Renal cortical epithelial cell (primary cell): ENCODE data around the gene CEP76. TPM values are rescaled to one million over a fixed set of nuclear protein-coding genes. Genes with fewer than 3 reads are reported as not detected.
"Not testable (repeated sequence)": the region's sequence is repeated elsewhere in the genome, so short reads cannot be mapped to it uniquely, and the experiment has no call there.

Source experiments
- DNase-seq: peaks from one replicate; pipeline ENCODE4 v3.0.0-alpha.2; 2011; ENCODE audit warnings: low read depth
- total RNA-seq: library from RNA; depleted of rRNA; stranded (reverse); fragments of >200 nt; gene quantifications from 2 replicates; pipeline ENCODE4 v1.2.3, GENCODE V29; 2014

The CEP76 gene
- total RNA-seq, 1 donor from 2014 or later, result 14.3 TPM

DNA sequence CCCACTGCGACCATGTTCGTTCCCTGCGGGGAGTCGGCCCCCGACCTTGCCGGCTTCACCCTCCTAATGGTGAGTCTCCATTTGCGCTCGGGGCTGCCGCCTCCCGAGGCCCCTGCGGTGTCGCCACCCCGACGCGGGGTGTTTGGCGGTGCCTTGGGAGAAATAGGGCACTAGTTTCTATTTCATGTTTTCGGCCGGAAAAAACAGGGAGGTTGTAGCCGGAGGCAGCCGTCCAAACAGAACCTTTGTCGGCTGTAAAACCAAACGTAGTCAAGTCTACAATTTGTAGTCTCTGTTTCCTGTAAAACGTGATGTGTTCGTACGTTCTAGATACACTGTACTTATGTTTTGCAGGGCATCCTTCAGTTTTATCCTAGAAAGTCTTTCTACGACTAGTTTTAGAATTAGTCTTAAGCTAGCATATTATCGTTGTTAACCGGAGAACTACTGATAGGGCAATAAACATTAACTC lies 609 bp upstream of the CEP76 start:
- no peak for DNase-seq

DNA sequence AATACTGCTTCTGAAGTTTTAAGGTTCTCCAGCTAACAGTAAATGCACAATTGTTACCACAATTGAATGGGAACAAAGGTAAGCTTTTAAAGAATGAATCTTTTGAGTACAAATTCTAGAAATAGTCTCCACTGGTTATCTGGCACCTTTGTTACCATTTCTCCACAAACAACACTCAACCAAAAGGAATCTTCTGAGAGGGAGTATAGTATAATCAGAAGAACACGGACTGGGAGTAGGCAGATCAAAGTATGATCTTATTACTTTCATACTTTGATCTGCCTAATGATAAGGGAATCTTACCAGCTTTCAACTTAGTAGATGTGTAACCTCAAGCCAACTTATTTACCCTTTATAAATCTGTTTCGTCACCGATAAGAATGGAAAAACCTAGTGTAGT lies 1.4 kb downstream of the CEP76 start:
- DNase-seq, result no peak

DNA sequence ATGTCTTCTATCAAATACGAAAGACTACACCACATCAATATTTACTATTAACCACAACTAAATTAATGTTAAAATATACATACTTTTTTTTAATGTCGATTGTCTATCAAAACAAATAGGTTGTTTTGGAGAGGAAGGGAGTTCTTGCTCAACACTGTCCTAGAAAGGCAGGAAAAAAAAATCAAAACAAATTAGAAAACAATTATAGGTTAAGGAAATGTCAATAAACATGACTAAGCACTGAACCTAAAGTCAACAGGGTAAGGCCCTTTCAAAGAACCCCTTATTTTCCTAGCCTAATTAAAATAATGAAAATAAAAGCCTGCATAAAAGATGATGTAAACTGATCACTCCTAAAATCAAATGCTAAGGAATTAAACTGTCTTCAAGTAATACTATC lies 2.8 kb downstream of the CEP76 start:
- no peak for DNase-seq

DNA sequence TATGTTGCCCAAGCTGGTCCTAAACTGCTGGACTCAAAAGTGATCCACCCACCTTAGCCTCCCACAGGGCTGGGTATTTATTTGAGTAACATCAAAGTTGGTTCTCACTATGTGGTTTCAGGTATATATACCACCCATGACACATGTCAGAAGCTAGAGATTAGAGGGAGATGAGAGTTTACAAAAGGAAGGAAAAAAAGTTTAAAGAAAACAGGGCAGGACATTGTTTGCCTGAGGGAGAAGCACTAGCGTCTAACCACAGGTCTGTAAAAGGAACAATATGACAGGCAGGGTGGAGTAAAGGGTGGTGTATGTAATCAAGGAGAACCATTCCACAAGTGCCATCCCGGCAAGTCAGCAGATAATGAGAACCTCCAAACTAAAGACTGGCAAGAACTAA lies 8.5 kb downstream of the CEP76 start:
- no peak for DNase-seq

DNA sequence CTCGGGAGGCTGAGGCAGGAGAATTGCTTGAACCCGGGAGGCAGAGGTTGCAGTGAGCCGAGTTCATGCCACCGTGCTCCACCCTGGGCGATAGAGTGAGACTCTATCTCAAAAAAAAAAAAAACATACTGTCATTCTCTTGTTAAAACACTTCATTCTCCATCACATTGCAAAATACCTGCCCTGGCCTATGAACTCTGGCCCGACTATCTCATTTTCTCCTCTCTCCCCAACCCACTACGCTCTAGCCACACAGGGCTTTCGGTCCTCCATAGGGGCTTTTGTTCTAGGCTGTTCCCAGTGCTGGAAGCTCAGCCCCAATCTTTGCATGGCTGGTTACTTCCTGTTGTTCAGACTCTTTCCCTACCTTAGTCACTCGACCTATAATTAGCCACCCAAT lies 10.3 kb downstream of the CEP76 start:
- no peak for DNase-seq

DNA sequence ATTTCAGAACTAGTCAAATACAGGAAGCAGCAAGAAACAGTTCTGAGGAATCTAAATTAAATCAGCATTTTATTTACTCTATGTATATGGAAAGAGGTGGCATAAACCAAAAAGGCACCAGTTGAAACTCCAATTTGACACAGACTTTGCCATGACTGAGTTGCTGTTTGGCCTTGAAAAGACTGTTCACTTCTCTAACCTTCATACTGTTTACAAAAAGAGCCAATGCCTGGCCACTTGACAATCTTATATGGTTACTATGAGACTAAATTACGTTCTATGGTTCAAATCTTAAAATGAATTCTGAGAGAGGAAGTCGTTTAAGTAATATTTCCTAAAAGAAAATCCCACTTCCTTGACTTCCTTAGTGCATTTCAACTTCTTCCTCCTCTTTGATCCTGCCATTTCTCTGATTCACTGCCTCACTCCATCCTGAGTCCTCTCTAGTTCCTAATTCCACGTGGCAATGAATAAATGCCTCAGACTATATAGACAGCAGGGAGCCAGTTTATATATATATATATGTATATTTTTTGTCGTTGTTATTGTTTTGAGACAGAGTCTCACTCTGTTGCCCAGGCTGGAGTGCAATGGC lies 13.2 kb downstream of the CEP76 start:
- DNase-seq, result no peak

DNA sequence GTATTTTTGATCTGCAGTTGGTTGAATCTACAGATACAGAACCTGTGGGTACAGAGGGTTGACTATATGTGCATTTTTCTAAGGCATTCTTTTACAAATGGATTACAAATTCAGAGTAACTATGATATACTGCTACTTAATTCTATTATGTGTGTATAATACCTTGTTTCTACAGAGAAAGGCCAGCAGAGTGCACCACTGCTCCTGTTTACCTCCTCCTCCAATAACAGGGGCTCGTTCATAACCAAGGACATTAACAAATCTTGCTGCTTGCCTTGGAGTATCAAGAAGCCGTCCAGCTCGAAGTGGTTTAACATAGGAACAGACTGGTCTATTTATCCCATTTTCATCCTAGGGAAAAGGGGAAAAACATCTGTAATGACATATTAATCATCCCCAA lies 16.4 kb downstream of the CEP76 start:
- DNase-seq, result no peak

DNA sequence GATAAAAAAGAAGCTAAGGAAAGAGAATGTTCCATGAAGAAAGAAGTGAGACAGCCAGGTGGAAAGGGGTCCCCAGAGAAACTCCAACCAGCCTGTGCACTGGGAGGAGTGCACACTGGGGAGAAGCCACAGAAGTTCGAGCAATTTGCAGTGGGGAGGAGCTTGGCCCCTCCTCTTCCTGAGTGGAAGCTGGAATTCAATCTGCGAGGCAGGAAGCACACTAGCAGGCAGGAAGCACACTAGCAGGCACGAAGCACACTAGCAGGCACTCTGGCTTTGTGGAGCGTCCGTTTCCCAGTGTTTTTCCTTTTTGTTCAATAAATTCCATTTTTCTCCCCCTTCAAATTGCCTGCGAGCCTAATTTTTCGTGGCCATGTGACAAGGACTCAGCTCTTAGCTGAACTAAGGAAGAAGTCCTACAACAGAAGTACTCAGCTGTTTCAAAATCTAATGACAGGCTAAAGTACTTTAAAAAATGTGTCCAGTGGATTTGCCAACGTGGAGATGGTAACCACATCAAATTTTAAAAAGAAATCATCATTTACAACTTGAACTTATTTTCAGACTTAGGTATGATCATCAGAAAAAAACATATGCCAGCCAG lies 23.2 kb downstream of the CEP76 start:
- peak; percentile 23 for DNase-seq

DNA sequence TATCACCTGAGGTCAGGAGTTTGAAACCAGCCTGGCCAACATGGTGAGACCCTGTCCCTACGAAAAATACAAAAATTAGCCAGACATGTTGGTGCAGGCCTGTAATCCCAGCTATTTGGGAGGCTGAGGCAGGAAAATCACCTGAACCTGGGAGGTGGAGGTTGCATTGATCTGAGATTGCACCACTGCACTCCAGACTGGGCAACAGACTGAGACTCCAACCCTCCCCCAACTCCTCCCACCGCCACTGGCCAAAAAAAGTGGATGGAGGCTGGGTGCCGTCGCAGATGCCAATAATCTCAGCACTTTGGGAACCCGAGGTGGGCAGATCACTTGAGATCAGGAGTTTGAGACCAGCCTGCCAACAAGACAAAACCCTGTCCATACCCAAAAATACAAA lies 34.5 kb downstream of the CEP76 start:
- DNase-seq, result no peak

DNA sequence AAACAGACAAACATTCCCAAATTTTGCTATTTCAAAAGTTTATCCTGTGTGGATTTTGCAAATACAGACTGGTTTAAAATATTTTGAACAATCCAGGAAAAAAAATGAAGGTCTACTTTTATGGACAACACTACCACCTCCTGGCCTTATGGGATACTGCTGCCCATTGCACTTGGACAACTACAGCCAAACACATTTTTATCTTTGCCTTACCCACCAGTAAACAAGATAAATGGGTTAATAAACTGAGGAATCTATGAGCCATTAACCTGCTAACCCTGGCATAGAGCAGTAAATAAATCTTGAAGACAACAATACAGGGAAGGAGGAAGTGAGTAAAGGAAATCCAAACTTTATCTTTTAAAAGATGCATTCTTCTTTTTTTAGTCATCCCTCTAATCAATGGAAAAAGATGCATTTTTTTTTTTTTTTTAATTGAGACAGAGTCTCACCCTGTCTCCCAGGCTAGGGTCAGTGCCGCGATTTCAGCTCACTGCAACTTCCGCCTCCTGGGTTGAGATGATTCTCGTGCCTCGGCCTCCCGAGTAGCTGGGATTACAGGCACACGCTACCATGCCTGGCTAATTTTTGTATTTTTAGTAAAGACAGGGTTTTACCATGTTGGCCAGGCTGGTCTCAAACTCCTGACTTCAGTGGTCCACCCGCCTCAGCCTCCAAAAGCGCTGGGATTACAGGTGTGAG lies 42.5 kb downstream of the CEP76 start:
- peak; percentile 72 for DNase-seq

DNA sequence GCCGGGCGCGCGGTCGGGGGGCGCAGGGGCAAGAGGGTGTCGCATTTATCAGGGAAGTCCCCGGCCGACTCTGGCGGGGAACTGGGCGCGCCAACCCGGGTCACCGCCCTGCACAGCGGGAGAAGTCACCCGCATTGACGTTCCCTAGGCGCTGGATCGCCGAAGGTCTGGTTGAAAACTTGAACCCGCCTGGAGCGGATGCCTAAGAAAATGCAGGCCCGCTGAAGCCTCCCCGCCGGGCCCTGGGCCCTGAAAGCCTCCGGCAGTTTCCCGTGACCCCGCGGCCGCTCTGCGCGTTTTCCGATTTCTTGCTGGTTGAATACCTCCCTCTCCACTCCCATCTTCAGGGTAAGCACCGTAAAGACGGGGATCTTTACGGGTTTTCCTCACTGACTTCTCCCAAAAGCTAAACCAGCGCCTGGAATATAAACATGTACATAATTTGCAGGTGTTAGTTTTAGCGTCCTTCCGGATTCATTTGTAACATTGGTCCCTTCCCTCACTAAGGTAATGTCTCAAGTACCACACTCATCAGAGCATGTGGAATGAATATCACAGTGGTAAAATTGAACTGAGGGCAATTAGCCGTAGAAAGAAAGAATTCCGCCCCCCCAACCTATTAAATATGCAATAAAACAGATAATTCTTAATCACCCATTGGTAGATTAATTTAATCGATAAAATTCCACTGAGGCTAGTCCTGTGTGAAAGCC lies 43.9 kb downstream of the CEP76 start:
- no peak for DNase-seq

DNA sequence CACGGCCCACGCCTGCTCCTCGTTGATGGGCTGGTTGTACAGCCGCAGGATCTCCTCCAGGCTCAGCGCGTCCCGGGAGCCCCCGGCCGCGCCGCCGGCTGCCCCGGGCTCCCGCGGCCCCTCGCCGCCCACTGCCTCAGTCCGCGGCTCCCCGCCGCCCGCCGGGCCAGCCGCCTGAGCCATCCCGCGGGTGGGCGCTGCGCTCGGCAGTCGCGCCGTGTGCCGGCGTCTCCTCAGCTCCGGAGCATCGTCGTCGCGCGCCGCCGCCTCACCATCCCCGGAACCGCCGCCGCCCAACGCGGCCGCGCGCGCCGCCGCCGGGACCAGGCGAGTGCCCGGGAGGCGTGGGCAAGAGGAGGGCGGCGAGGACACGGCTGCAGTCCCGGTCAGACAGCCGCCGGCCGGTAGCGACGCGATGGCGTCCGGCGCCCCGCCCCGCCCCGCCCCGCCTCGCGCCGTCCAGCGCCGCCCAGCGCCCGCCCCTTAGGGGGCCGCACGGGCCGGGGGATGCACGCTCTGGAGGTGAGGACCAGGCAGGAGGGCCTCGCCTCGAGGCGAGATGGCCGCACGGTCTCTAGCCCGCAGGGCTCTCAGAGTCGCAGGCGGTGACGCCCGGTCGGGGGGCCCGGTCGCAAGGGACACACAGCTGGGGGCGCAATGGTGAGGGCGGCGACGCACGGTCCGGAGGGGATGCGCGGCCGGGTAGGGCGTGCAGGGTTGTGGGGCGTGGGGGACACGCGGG lies 44.7 kb downstream of the CEP76 start, which contains the start of gene SPIRE1:
Gene SPIRE1, minus strand, starts transcription at position 424 of the 742 bp plus-strand sequence. Its CDS starts 241 bp downstream, at position 183.
- DNase-seq, result no peak

DNA sequence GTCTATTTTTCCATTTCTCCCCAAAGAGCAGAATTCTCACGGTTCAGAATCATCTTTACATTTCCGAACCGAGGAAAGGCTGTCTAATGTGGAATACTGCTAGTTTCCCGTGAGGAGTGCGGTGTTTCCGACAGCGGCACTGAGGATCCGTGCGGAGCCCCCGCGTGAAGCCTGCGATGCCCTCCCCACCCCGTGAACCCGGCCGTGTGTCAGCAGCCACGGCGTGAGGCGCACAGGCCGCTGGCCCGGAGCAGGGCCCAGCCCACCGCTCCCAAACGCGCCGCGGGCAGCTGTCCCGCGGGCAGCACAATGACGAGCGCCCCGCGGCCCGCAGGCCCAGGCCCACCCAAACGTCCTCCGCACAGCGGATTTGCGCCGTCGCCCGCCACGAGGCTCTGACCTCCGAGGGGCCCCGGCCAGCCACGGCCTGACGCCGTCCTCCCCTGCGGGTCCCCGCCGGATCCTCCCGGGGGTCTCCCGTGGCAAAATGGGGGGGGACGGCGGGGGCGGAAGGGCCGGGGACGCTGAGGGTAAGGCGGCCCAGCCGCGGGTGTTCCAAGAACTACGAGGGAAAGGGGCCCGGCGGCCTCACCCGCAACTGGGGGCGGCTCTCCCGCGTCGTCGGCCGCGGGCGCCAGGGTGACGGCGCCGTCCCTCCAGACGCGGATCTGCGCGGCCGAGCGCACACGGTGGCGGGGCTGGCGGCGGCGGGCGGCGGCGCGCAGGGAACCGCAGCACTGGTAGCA lies 45.4 kb downstream of the CEP76 start:
- DNase-seq, result no peak

DNA sequence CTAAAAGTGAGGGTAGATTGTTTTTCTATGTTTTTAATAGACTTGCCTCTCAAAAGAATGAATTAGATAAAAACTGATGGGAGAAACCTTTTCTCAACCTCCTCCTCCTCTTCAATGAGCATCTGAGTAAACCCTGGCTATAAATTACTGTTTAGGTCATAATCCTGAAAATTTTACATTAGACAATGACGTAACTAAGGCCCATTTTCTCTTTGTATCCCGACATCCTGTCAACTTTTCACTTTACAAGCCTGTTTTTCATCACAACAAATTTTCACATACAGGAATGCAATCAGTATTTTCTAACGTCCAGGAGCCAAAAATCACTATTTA lies 46.0 kb downstream of the CEP76 start:
- DNase-seq, result no peak

DNA sequence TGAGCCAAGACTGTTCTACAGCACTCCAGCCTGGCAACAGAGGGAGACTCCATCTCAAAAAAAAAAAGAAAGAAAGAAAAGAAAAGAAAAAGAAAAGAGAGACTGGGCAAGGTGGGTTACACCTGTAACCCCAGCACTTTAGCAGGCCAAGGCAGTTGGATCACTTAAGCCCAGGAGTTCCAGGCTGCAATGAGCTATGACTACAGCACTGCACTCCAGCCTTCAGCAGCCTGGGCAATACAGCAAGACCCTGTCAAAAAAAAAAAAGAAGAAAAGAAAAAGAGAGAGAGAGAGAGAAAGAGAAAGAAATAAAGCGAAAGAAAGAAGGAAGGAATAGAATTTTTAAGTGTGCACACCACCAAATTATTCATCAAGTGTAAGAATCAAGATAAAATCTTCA lies 47.6 kb downstream of the CEP76 start:
- no peak for DNase-seq

DNA sequence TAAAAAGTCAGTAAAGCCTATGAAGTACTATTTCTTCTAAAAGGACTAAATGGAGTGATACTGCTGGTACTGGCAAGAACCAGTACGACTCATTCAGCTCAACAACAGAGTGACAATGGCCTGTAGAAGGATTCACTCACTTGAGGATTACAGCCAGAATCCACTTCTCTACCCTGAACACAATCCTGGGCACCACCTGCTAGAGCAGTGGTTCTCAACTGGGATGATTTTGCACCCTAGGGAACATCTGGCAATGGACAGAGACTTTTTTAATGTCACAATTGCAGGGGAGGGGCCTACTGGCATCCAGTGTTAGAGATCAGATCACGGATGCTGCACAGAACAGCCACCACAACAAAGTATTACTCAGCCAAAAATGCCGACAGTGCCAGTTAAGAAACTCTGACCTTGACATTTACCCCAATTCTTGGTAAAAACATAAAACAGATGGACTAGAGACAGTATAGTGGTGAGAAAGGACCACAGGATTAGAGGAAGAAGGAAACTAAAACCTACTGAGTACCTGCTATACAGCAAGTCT lies 49.6 kb downstream of the CEP76 start:
- DNase-seq, result peak; percentile 43

DNA sequence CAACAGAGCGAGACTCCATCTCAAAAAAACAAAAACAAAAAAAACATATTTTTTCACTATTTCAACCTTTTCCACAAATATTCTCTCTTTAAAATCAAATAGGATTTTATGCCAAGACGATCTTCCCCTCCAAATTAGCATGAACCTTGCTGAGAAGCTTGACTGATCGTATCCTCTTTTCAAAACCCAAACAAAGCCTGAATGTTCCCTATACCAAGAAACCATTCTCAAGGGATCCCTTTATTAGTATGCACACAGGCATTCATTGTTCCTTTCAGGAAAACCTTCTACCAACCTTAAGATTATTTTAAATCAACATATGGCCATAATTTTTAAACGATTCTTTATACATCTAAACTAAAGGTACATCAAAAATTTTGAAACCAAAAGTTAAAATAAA lies 50.9 kb downstream of the CEP76 start:
- no peak for DNase-seq

DNA sequence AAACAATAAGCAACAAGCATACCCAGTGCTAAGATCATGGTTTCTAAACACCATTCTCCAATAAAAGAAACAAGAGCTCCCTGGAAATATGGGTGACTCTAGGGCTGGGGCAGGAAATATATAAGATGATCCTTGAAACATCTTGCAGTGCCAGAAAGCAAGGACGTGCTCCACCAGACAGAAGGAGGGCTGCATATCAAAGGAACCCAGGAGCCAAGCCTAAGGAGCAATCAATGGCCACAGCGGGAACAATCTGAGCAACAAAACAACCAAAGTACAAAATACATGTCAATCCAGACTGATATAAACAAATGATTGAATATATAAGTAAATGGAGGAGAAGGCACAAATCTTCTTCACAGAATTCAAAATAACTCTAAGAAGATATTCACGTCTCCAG lies 54.8 kb downstream of the CEP76 start:
- DNase-seq, result no peak

DNA sequence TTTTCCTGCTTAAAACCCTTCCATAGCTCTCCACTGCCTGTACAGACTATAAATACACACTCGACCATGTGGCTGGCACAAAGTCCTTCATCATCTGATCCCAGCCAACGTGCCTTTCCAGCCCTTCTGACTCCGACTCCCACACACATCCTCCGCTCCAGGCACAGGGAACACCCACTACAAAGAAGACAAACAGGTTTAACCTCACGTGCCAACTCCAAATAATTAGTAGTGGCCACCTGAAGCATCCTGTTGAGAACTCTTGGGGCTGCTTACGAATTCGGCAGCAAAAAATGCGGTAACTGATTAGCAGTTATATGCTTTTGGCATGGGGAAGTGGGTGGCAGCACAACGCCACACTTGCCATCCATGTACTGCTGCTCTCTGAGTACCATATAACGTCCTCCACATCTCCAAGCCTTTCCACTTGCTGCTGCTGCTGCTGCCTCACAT lies 56.7 kb downstream of the CEP76 start:
- DNase-seq, result peak; percentile 56

DNA sequence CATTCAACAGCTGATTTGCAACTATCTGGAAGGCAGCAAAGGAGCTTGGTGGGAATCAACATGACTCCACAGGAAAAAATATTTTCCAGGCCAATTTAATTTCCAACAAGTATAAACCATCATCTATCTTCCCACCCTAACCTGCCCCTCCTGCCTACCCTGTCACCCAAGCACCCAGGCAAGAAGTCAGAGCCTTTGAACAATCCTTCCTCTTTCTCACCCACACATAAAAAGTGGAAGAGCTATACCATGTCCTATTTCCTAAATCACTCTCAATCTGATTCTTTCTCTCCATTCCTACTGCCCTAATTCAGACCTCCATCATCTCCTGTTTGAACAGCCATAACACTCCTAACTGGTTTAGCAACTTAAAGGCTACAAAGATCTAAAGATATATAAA lies 57.3 kb downstream of the CEP76 start:
- DNase-seq, result no peak

DNA sequence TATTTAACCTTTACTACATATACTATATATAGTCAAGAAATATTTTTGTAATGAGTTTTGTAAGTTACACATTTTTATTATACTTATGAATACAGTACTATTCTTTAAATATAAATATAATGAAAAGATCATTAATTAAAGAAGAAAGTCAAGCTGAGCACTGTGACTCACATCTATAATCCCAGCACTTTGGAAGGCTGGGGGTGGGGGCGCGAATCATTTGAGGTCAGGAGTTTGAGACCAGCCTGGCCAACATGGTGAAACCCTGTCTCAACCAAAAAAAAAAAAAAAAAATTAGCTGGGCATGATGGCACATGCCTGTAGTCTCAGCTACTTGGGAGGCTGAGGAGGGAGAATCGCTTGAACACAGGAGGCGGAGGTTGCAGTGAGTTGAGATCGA lies 58.8 kb downstream of the CEP76 start:
- not testable (repeated sequence) for DNase-seq
